ENCODE results near the gene PCBP3.

PCBP3 gene

GRCh38 chr21:45870851-45871615, 227.5 kb downstream of the PCBP3 start:
- H3K4me3 ChIP-seq: no peak overlapping the region
- TF ChIP-seq CTCF (IDR thresholded peaks at IDR 0.05): no peak
- H3K27ac ChIP-seq: no peak overlapping the region
- DNase-seq (ENCODE audit: low spot score): no peak

GRCh38 chr21:45871616-45872236, 228.2 kb downstream of the PCBP3 start:
- Histone ChIP-seq H3K27ac (no peak overlapping the region), H3K4me3 (no peak overlapping the region)
- no peak for DNase-seq (ENCODE audit: low spot score)
- no peak for TF ChIP-seq CTCF (IDR thresholded peaks at IDR 0.05)

- H3K4me3 ChIP-seq: no peak overlapping the region
- DNase-seq (ENCODE audit: low spot score): no peak
- no peak overlapping the region for H3K27ac ChIP-seq
- TF ChIP-seq CTCF (IDR thresholded peaks at IDR 0.05): no peak
Observed at GRCh38 chr21:45872471-45872870, 228.9 kb downstream of the PCBP3 start.

- no peak overlapping the region for H3K4me3 ChIP-seq
- no peak overlapping the region for H3K27ac ChIP-seq
- TF ChIP-seq CTCF (IDR thresholded peaks at IDR 0.05): no peak
- DNase-seq (ENCODE audit: low spot score): no peak
Observed at GRCh38 chr21:45872902-45873301, 229.4 kb downstream of the PCBP3 start.

- Histone ChIP-seq H3K27ac (no peak overlapping the region), H3K4me3 (no peak overlapping the region)
- no peak for TF ChIP-seq CTCF (IDR thresholded peaks at IDR 0.05)
- DNase-seq (ENCODE audit: low spot score): no peak
Observed at GRCh38 chr21:45873418-45873817, 229.9 kb downstream of the PCBP3 start.

GRCh38 chr21:45873866-45874265, 230.3 kb downstream of the PCBP3 start:
- TF ChIP-seq CTCF (IDR thresholded peaks at IDR 0.05): no peak
- no peak for DNase-seq (ENCODE audit: low spot score)
- H3K4me3 ChIP-seq: no peak overlapping the region

More at GRCh38 chr21:45873866-45874265, 230.3 kb downstream of the PCBP3 start:
- no peak overlapping the region for H3K27ac ChIP-seq
